Vagina (tissue), 2 donors: ENCODE data around the gene MRGPRF. TPM values are rescaled to one million over a fixed set of nuclear protein-coding genes. Genes with fewer than 3 reads are reported as not detected.

Experiments used
- DNase-seq, 2 donors: peaks; one replicate each; pipeline ENCODE4 v3.0.0-alpha.2; 2017; ENCODE audit errors: extremely low spot score in 2 of 2
- H3K27ac ChIP-seq: fragments of 200-600 bp; sonication (generic); one replicate; pipeline ENCODE4 v1.5.1; 2019
- H3K27me3 ChIP-seq: fragments of 200-600 bp; sonication (generic); one replicate; pipeline ENCODE4 v1.5.1; 2019
- H3K36me3 ChIP-seq, 2 donors: fragments of 200-600 bp; sonication (generic); one replicate each; pipeline ENCODE4 v1.5.1; 2017 to 2019
- H3K4me1 ChIP-seq: fragments of 200-600 bp; sonication (generic); one replicate; pipeline ENCODE4 v1.5.1; 2019
- H3K4me3 ChIP-seq, 2 donors: fragments of 200-600 bp; sonication (generic); 1 replicate in 1 of 2; 2 replicates in 1 of 2; pipeline ENCODE4 v1.5.1; 2016 to 2019
- H3K9me3 ChIP-seq: fragments of 200-600 bp; sonication (generic); one replicate; pipeline ENCODE4 v1.5.1; 2019
- POLR2A ChIP-seq, 2 donors: fragments of 450-650 bp; IDR thresholded peaks; one replicate each; pipeline ENCODE4 v1.6.1; 2017; ENCODE audit warnings: antibody characterized with exemption in 2 of 2, mild to moderate bottlenecking in 2 of 2, moderate library complexity in 2 of 2
- POLR2AphosphoS5 ChIP-seq, 2 donors: sonication (generic); formaldehyde crosslinking; IDR thresholded peaks; one replicate each; pipeline ENCODE4 v1.9.0; 2017; ENCODE audit warnings: antibody characterized with exemption in 2 of 2, mild to moderate bottlenecking in 2 of 2, low read depth in 1 of 2; ENCODE audit not compliant: insufficient read depth in 1 of 2
- intact Hi-C: fragments of 100-400 bp; cut with DNase I; formaldehyde crosslinking; loops from one replicate; pipeline ENCODE4 v1.15.1; 2023
- total RNA-seq: library from RNA; depleted of rRNA; stranded (reverse); fragments of >200 nt; gene quantifications from one replicate; pipeline ENCODE4 v1.2.3, GENCODE V29; 2016
- TF ChIP-seq, protein P1 (sequence below), 3 experiments: fragments of 450-650 bp in 2 of 3; fragments of 200-600 bp in 1 of 3; sonication (generic) in 1 of 3; IDR thresholded peaks; one replicate each; pipeline ENCODE4 v1.5.1; 2017 to 2019; ENCODE audit warnings: antibody characterized with exemption in 3 of 3, mild to moderate bottlenecking in 2 of 3, moderate library complexity in 2 of 3

Gene MRGPRF
- total RNA-seq, 1 donor from 2014 or later = 84.5 TPM

DNA sequence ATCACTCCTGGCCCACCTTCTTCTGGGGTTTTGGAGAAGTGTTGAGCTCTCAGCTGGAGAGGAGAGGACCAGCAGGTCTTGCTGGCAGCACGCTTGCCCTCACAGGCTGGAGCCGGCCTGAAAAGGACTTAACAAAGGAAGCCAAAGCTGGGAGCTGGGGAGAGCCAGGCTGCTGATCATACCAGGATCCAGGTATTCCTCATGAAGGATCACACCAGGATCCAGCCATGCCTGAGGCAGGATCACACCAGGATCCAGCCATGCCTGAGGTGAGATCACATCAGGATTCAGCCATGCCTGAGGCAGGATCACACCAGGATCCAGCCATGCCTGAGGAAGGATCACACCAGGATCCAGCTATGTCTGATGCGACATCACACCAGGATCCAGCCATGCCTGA lies 49.3 kb downstream of the MRGPRF start:
- Histone ChIP-seq H3K27me3 (no peaks in the 10 kb centered on the region), H3K4me1 (no peaks in the 10 kb centered on the region), H3K9me3 (no peaks in the 10 kb centered on the region), H3K27ac (no peak overlapping the region), H3K4me3 (no peak overlapping the region), H3K36me3 (no peaks in the 10 kb centered on the region)
- DNase-seq = peak in 1 of 2 donors; percentile 93
- TF ChIP-seq, protein P1, sequence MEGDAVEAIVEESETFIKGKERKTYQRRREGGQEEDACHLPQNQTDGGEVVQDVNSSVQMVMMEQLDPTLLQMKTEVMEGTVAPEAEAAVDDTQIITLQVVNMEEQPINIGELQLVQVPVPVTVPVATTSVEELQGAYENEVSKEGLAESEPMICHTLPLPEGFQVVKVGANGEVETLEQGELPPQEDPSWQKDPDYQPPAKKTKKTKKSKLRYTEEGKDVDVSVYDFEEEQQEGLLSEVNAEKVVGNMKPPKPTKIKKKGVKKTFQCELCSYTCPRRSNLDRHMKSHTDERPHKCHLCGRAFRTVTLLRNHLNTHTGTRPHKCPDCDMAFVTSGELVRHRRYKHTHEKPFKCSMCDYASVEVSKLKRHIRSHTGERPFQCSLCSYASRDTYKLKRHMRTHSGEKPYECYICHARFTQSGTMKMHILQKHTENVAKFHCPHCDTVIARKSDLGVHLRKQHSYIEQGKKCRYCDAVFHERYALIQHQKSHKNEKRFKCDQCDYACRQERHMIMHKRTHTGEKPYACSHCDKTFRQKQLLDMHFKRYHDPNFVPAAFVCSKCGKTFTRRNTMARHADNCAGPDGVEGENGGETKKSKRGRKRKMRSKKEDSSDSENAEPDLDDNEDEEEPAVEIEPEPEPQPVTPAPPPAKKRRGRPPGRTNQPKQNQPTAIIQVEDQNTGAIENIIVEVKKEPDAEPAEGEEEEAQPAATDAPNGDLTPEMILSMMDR (IDR thresholded peaks at IDR 0.05) = no peak
- no peak for TF ChIP-seq POLR2AphosphoS5 (IDR thresholded peaks at IDR 0.05; ENCODE audit: insufficient read depth in 1 of 2, low read depth in 1 of 2)
- no peak for TF ChIP-seq POLR2A (IDR thresholded peaks at IDR 0.05)
- intact Hi-C loops = no loop called here

DNA sequence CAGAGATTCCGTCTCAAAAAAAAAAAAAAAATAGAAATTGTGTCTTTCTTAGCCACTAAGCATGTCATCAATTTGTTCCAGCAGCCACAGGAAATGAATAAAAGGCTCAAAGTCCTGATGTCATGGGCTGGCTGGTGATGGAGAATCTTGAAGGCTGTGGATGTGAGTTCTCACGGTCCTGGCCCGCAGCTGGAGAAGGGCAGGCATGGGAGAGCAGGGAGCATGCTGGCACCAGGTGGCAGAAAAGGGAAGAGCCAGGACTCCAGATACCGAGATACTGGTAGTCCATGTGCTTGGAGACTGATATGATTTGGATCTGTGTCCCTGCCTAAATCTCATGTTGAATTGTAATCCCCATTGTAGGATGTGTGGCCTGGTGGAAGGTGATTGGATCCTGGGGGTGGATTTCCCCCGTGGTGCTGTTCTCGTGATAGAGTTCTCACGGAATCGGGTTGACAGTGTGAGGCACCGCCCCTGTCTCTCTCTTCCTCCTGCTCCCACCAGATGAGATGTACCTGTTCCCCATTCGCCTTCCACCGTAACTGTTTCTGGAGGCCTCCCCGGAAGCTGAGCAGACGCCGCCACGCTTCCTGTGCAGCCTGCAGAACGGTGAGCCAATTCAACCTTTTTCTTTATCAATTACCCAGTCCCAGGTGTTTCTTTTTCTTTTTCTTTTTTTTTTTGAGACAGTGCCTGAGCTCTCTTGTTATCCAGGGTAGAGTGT lies 50.4 kb downstream of the MRGPRF start:
- TF ChIP-seq, protein P1 (IDR thresholded peaks at IDR 0.05) = no peak
- TF ChIP-seq POLR2A (IDR thresholded peaks at IDR 0.05) (no peak), POLR2AphosphoS5 (IDR thresholded peaks at IDR 0.05; ENCODE audit: insufficient read depth in 1 of 2, low read depth in 1 of 2) (no peak)

DNA sequence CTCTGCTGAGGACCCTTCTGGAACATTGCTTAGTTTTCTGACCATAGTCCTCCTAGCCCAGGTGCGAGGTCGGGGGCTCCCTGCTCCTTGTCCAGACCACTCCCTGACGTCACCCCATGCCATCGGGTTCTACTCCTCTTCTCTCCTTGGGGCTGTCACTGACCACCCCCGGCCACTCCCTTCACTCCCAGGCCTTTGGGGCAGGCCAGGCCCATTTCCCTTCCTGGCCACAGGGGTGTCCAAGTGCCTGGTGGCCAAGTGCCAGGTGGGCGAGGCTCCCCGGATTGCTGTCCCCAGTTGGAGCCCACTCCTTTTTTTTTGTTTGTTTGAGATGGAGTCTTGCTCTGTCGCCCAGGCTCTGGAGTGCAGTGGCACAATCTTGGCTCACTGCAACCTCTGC lies 51.8 kb downstream of the MRGPRF start:
- H3K4me3 ChIP-seq = no peak overlapping the region
- no peaks in the 10 kb centered on the region for H3K36me3 ChIP-seq
- H3K4me1 ChIP-seq = no peaks in the 10 kb centered on the region
- no peak for DNase-seq
- no peak overlapping the region for H3K27ac ChIP-seq
- no peak for TF ChIP-seq POLR2A (IDR thresholded peaks at IDR 0.05)
- TF ChIP-seq POLR2AphosphoS5 (IDR thresholded peaks at IDR 0.05; ENCODE audit: insufficient read depth in 1 of 2, low read depth in 1 of 2) = no peak
- TF ChIP-seq, protein P1 (IDR thresholded peaks at IDR 0.05) = no peak
- H3K27me3 ChIP-seq = no peaks in the 10 kb centered on the region
- no peaks in the 10 kb centered on the region for H3K9me3 ChIP-seq
- intact Hi-C loops = no loop called here

More for the DNA sequence above, 50.4 kb downstream of the MRGPRF start:
- no peak for DNase-seq
- Histone ChIP-seq H3K4me3 (no peak overlapping the region), H3K27me3 (no peaks in the 10 kb centered on the region), H3K4me1 (no peaks in the 10 kb centered on the region), H3K9me3 (no peaks in the 10 kb centered on the region), H3K27ac (no peak overlapping the region), H3K36me3 (no peaks in the 10 kb centered on the region)
- intact Hi-C loops = no loop called here

DNA sequence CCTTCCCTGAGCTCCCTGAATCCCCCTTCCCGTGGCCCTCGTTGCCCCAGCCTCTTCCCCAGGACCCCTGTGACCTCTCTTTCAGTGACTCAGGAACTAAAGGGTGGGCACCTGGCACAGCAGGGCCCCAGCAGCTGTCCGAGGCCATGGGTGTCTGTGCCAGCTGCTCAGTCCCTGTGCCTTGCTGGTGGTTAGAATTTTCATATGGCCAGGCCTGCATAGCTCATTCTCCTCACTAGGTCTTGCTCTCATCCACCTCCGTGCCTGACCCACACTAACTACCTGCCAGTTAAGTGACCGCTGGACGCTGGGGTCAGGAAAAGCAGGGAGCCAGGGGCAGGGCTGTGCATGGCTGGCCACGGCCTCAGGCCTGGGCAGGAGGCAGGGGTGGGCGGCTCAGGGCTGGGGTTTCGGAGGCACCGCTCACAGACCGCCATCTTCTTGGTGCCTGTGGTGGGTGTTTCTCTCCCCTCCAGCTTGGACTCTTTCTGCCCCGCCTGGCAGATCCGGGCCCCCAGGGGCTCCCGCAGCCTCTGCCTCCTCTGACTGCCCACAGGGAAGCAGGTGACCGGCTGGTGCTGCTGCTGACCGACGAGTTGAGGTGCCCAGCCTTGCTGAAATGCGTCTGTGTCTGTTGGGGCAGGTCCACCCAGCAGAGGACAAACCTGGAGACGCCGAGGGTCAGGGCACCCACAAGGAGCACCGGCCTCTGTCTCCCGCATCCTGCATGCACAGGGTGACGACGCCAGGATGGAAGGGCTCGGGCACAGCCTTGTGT lies 52.6 kb downstream of the MRGPRF start:
- no peak overlapping the region for H3K27ac ChIP-seq

More for the DNA sequence above, 52.6 kb downstream of the MRGPRF start:
- no peaks in the 10 kb centered on the region for H3K27me3 ChIP-seq
- H3K36me3 ChIP-seq = no peaks in the 10 kb centered on the region
- intact Hi-C loops = no loop called here
- H3K9me3 ChIP-seq = no peaks in the 10 kb centered on the region
- DNase-seq = no peak
- TF ChIP-seq, protein P1 (IDR thresholded peaks at IDR 0.05) = no peak
- TF ChIP-seq POLR2AphosphoS5 (IDR thresholded peaks at IDR 0.05; ENCODE audit: insufficient read depth in 1 of 2, low read depth in 1 of 2) (no peak), POLR2A (IDR thresholded peaks at IDR 0.05) (no peak)
- peaks cover 2% of the 10 kb centered on the region for H3K4me1 ChIP-seq
- H3K4me3 ChIP-seq = no peak overlapping the region
